Keratinocyte (primary cell): ENCODE results near the gene PTGES3.

ENCODE experiments used
- CTCF ChIP-seq, 3 experiments: IDR thresholded peaks in 1 of 3; conservative IDR thresholded peaks in 1 of 3; optimal IDR thresholded peaks in 1 of 3; 2 replicates in 2 of 3; 3 replicates in 1 of 3; pipeline versions ENCODE3 to v1.5.1; 2011; ENCODE audit warnings: low read length in 3 of 3, mild to moderate bottlenecking in 3 of 3, moderate library complexity in 2 of 3, control low read depth in 1 of 3, inconsistent platforms in 1 of 3; ENCODE audit not compliant: insufficient read depth in 2 of 3; ENCODE audit errors: extremely low read depth in 1 of 3
- EZH2 ChIP-seq: IDR thresholded peaks from one replicate; pipeline ENCODE4 v1.6.1; 2012; ENCODE audit warnings: inconsistent platforms, mild to moderate bottlenecking, low read length, moderate library complexity

- TF ChIP-seq CTCF (optimal IDR thresholded peaks at IDR 0.05 in 1 of 3, IDR thresholded peaks at IDR 0.05 in 1 of 3, conservative IDR thresholded peaks at IDR 0.05 in 1 of 3; ENCODE audit: extremely low read depth in 1 of 3, insufficient read depth in 2 of 3, low read length in 3 of 3) (no peak), EZH2 (no peak)
Measured at GRCh38 chr12:56714431-56714929, 26.4 kb upstream of the PTGES3 start.
